Naive B cell (primary cell): ENCODE measurements around the gene ATP2B2. TPM values are rescaled to one million over a fixed set of nuclear protein-coding genes. Genes with fewer than 3 reads are reported as not detected.

Experiments used
- ATAC-seq, 2 donors: fragments of 150-1000 bp; cut with Tn5 transposase; 2 replicates each; pipeline ENCODE4 v1.10.0; 2021; ENCODE audit warnings: low read depth in 2 of 2, mild to moderate bottlenecking in 2 of 2, moderate library complexity in 2 of 2
- DNase-seq: peaks from one replicate; pipeline ENCODE4 v3.0.0; 2022
- H3K27ac Mint-ChIP-seq, 6 donors: one replicate each; pipeline ENCODE4 v1.8.0; 2020 to 2022; ENCODE audit warnings: mild to moderate bottlenecking in 6 of 6, mixed read lengths in 6 of 6, moderate library complexity in 5 of 6, inconsistent platforms in 2 of 6
- H3K27me3 Mint-ChIP-seq, 3 donors: one replicate each; pipeline ENCODE4 v1.8.0; 2021 to 2022; ENCODE audit warnings: mixed read lengths in 3 of 3, mild to moderate bottlenecking in 1 of 3
- H3K36me3 Mint-ChIP-seq, 2 donors: one replicate each; pipeline ENCODE4 v1.8.0; 2020 to 2022; ENCODE audit warnings: mixed read lengths in 2 of 2, inconsistent platforms in 1 of 2, mild to moderate bottlenecking in 1 of 2
- H3K4me1 Mint-ChIP-seq, 3 donors: one replicate each; pipeline ENCODE4 v1.8.0; 2020 to 2022; ENCODE audit warnings: mixed read lengths in 3 of 3, inconsistent platforms in 1 of 3, mild to moderate bottlenecking in 1 of 3, moderate library complexity in 1 of 3
- H3K4me3 Mint-ChIP-seq, 8 donors: one replicate each; pipeline ENCODE4 v1.8.0; 2020 to 2022; ENCODE audit warnings: mild to moderate bottlenecking in 8 of 8, mixed read lengths in 8 of 8, moderate library complexity in 8 of 8, inconsistent platforms in 2 of 8
- H3K9me3 Mint-ChIP-seq, 7 donors: one replicate each; pipeline ENCODE4 v1.8.0; 2020 to 2022; ENCODE audit warnings: mixed read lengths in 7 of 7, mild to moderate bottlenecking in 5 of 7, inconsistent platforms in 2 of 7, moderate library complexity in 1 of 7
- polyA plus RNA-seq, 6 donors: library from polyadenylated mRNA; unstranded; fragments of 300-500 nt; fragmentation: Illumina TruSeq; gene quantifications; one replicate each; pipeline ENCODE4 v1.2.3, GENCODE V29; 2021; ENCODE audit warnings: low read depth in 6 of 6

The ATP2B2 gene
- polyA plus RNA-seq, 6 donors from 2014 or later: 0.06 TPM; not detected in 5

DNA sequence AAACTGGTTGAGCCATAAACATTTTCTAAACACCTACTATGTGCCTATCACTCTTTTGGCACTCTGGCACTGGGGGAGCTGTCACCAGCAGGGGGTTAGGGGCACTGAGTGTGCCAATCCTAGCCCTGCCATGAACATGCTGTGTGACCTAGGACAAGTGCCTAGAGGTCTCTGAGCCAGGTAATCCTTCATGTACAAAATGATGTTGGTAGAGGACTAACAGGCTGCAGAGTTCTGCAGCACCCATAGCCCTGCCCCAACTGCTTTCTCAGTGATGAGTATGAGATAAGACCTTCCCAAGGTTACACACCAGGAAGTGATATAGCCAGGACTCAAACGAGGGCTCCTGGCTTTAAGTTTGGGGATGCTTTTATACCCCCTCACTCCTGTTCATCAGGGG is 99.6 kb downstream of the ATP2B2 start:
- H3K27ac Mint-ChIP-seq: no peak overlapping the region
- H3K27me3 Mint-ChIP-seq: no peaks in the 10 kb centered on the region
- H3K36me3 Mint-ChIP-seq: no peaks in the 10 kb centered on the region
- no peaks in the 10 kb centered on the region for H3K9me3 Mint-ChIP-seq
- H3K4me3 Mint-ChIP-seq: no peak overlapping the region
- DNase-seq (no peak), ATAC-seq (no peak)
- H3K4me1 Mint-ChIP-seq: no peaks in the 10 kb centered on the region

DNA sequence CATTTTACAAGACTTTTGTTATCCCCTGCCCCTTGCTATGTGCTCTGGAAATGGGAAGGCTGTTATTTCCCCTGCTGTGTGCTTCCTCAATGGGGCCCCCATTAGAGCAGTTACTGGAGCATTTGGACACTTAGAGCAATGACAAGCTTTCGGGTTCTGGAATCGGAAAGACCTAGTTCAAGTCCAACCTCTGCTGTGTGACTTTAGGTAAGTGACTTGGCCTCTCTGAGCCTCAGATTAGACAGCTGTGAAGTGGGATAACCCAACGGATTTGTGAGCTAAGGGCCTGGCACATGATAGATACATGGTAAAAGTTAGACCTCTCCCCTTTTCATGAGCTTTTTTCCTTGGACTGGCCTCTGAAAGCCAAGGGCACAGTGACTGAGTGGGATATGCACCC is 100.5 kb downstream of the ATP2B2 start:
- peaks cover 0 to 6% (median 5%) of the 10 kb centered on the region in 3 donors for H3K4me1 Mint-ChIP-seq
- DNase-seq (no peak), ATAC-seq (no peak)
- H3K4me3 Mint-ChIP-seq: no peak overlapping the region
- H3K36me3 Mint-ChIP-seq: no peaks in the 10 kb centered on the region
- H3K27ac Mint-ChIP-seq: peak overlapping the region in 2 of 6 donors; percentile 21 to 42
- no peaks in the 10 kb centered on the region for H3K9me3 Mint-ChIP-seq
- no peaks in the 10 kb centered on the region for H3K27me3 Mint-ChIP-seq

DNA sequence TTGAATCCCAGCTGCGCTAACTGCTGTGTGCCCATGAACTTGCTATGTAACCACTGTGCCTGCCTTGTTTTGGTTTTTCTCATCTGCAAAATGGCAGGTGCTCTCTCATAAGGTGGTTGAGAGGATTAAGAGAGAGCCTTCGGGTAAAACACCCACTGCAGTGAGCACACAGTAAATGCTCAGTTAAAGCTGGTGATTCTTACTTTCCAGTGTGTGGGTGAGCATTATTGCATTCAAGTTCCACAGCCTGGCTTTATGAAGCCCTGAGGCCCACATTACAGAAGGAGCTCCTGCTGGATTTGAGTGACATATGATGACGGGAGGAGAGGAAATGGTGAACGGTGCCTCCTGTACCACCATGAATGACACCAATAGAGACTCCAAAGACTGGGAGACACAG is 101.0 kb downstream of the ATP2B2 start:
- Mint-ChIP-seq H3K36me3 (no peaks in the 10 kb centered on the region), H3K27me3 (no peaks in the 10 kb centered on the region), H3K27ac (no peak overlapping the region), H3K4me1 (peaks cover 0 to 6% (median 5%) of the 10 kb centered on the region in 3 donors), H3K9me3 (no peaks in the 10 kb centered on the region), H3K4me3 (no peak overlapping the region)
- DNase-seq: no peak
- ATAC-seq: no peak

DNA sequence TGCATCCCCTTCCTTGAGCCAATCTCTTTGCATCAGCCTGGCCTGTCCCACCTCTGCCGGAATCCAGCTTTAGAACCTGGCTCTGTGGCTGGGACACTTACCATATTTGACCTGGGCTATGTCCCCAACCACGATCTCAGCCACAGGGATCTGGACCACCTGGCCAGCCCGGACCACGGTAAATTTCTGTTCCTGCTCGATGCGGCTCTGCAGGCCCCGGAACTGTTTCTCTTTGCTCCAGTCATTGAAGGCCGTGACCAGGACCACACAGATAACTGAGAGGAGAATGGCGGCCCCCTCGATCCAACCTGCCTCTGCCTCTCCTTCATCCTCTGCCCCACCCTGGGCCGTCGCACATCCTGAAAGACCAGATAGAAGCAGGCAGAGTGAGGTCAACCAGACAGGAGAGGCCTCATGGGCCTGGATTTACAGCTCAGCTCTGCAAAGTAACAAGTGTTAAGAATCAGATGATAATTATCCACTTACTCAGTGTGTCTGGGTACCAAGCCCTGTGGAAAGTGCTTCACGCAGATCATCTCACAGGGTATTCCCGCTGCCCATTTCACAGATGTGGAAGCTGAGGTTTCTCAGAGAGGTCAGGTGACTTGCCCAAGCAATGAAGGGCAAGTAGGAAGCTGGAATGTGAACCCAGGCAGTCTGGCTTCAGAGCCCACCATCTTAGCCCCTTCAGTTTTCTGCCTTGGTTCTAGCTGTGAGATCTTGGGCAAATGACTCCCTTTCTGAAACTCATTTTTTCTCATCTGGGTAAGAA is 103.2 kb downstream of the ATP2B2 start:
- Mint-ChIP-seq H3K9me3 (no peaks in the 10 kb centered on the region), H3K27me3 (no peaks in the 10 kb centered on the region), H3K27ac (no peak overlapping the region), H3K4me1 (peaks cover 7 to 24% (median 22%) of the 10 kb centered on the region in 3 donors), H3K4me3 (no peak overlapping the region), H3K36me3 (no peaks in the 10 kb centered on the region)
- DNase-seq (no peak), ATAC-seq (no peak)

DNA sequence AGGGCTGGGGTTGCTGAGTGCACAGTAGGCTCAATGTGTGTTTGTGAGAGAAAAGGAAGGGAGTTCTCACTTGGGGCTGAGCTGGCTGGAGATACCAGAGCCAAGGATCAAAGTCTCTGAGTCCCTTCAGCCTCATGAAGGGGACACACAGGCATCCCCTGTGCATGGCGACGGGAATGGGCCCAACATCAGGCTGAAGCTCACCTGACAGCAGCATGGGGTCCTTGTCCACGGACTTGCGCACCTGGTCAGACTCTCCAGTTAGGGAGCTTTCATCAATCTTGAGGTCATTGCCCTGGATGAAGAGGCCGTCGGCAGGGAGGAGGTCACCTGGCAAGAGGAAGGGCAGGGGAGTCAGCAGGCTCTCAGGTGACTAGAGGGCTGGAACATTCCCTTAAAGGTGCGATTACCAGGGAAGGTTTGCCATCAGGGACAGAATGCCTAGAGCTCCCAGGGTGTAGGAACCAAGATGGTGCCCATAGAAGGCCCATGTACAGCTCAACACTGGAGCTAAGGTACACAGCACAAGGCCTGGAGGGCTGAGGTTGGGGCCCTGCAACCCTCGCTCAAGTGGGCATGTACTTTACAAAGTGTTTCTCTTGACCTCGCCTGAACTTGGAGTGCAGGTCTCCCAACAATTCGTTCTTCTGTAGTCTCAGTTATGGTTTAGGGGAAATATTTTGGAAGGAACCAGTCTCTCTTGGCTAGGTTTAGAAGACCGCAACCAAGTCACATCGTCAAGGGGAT is 104.5 kb downstream of the ATP2B2 start:
- no peak overlapping the region for H3K4me3 Mint-ChIP-seq
- H3K9me3 Mint-ChIP-seq: no peaks in the 10 kb centered on the region
- H3K27me3 Mint-ChIP-seq: no peaks in the 10 kb centered on the region
- H3K27ac Mint-ChIP-seq: no peak overlapping the region
- peaks cover 18 to 35% (median 34%) of the 10 kb centered on the region in 3 donors for H3K4me1 Mint-ChIP-seq
- H3K36me3 Mint-ChIP-seq: no peaks in the 10 kb centered on the region
- no peak for DNase-seq
- ATAC-seq: no peak

DNA sequence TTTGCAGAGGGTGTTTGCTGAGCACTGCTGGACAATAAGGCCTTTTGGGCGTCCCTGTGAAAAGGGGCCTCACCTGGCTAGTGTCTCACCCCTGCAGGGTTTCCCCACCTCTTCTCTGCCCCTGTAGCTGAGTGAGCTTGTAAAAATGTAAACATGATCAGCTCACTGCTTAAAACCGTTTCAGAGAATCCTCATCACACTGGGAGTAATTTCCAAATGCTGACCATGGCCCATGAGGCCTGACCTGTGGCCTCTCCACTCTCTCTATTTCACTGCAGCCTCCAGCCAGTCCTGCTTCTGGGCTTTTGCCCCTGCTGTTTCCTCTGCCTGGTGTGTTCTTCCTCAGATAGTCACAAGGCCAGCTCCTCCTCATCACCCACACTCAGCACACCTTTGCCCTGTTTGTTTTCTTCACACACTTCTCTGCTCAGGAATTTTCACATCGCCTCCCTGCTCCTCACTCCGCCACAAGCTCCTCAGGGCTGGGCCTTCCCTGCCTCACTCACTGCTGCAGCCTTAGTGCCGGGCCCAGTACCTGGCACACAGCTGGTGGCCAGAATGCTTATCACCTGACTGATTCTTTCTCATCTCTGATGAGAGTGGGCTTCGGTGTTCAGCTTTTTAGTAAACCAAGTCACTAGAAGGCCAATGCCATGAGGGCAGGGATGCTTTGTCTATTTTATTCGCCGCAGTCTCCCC is 105.2 kb downstream of the ATP2B2 start:
- Mint-ChIP-seq H3K4me3 (no peak overlapping the region), H3K9me3 (no peaks in the 10 kb centered on the region), H3K4me1 (peaks cover 26 to 42% (median 40%) of the 10 kb centered on the region in 3 donors), H3K27me3 (no peaks in the 10 kb centered on the region), H3K27ac (peak overlapping the region in 4 of 6 donors; percentile 10 to 86 (median 74)), H3K36me3 (no peaks in the 10 kb centered on the region)
- ATAC-seq (no peak), DNase-seq (no peak)

DNA sequence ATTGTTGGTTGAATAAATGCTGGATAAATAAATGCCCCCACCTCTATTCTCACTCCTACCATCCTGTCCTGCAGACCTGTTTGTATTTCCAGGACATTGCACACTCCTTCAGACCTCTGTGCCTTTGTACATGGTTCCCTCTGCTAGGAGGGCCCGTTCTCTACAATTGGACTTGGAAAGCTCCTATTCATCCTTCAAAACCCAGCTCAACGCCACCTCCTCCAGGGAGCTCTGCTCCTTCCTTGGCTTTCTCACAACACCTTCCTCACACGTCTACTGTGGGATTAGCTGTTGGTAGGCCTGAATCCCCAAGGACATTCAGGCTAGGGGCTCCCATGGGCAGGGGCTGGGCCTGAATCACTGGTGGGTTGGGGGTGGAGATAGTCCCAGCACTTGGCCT is 105.8 kb downstream of the ATP2B2 start:
- Mint-ChIP-seq H3K36me3 (no peaks in the 10 kb centered on the region), H3K27me3 (no peaks in the 10 kb centered on the region), H3K27ac (peak overlapping the region in 2 of 6 donors; percentile 10 to 60), H3K4me1 (peaks cover 31 to 48% (median 44%) of the 10 kb centered on the region in 3 donors), H3K4me3 (no peak overlapping the region), H3K9me3 (no peaks in the 10 kb centered on the region)
- DNase-seq (no peak), ATAC-seq (no peak)

DNA sequence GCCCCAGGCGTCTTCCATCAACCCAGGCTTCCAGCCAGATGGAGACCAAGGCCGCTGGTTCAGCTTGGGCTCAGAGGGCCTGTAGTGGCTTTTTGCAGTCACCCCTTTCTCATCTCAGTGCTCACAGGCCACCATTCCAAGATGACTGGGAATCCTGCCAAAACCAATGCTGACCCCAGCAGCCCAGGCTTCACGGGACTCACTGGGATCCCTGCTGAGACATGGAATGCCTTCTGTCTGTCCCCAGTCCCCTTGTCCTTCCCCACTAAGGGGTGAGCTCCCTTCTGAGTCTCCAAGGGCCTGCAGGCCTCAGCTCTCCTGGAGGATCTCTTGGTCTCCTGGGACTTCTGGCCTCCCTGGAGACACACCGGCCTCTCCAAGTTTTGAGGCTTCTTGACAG is 107.0 kb downstream of the ATP2B2 start:
- Mint-ChIP-seq H3K4me1 (peaks cover 38 to 58% (median 48%) of the 10 kb centered on the region in 3 donors), H3K27ac (peak overlapping the region in 1 of 6 donors; percentile 49), H3K27me3 (no peaks in the 10 kb centered on the region), H3K9me3 (peaks cover 0 to under 1% (median 0%) of the 10 kb centered on the region in 7 donors), H3K4me3 (no peak overlapping the region), H3K36me3 (no peaks in the 10 kb centered on the region)
- ATAC-seq: no peak
- DNase-seq: no peak

DNA sequence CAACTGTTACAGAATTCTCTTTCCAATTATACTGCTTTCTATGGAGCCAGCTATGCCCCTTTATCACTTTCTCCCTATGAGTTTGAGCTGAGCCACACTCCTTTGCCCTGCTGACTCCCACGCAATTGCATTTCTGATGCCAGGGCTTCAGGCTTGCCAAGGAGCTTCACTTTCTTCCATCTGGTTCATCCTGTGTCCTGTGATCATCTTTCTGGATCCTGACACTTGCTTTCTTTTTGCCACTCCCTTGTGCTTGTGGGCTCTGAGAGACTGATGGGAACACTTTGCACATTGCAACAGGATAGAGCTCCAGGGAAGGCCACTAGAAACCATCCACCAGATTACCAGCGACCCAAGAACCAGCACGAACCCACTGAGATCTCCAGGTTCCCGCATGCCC is 107.5 kb downstream of the ATP2B2 start:
- H3K9me3 Mint-ChIP-seq: peaks cover 0 to 2% (median 0%) of the 10 kb centered on the region in 7 donors
- no peaks in the 10 kb centered on the region for H3K27me3 Mint-ChIP-seq
- H3K4me3 Mint-ChIP-seq: peak overlapping the region in 2 of 8 donors; percentile 60 to 66
- H3K36me3 Mint-ChIP-seq: no peaks in the 10 kb centered on the region
- ATAC-seq (no peak), DNase-seq (no peak)
- H3K4me1 Mint-ChIP-seq: peaks cover 43 to 63% (median 52%) of the 10 kb centered on the region in 3 donors
- peak overlapping the region in 2 of 6 donors; percentile 66 to 67 for H3K27ac Mint-ChIP-seq

DNA sequence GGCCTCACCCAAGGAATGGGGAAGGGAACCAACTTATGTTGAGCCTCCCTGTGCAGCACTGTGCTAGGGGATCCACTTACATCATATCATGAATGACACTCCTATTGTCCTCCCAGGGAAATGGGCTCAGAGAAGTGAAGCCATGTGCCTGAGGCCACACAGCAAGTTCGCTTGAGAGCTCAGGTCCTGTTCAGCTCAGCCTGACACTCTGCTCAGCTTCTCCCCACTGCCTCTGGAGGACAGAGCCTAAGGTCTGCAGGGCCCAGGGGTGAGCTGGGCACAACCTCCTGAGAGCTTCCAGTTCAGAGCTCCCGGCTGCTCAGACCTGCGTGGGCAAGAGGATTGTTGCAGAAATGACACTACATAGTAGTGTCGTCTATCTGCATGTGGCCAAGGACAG is 108.5 kb downstream of the ATP2B2 start:
- DNase-seq: no peak
- H3K27ac Mint-ChIP-seq: peak overlapping the region in 2 of 6 donors; percentile 49 to 67
- no peaks in the 10 kb centered on the region for H3K27me3 Mint-ChIP-seq
- H3K9me3 Mint-ChIP-seq: peaks cover 0 to 2% (median 0%) of the 10 kb centered on the region in 7 donors
- H3K36me3 Mint-ChIP-seq: no peaks in the 10 kb centered on the region
- peaks cover 53 to 72% (median 59%) of the 10 kb centered on the region in 3 donors for H3K4me1 Mint-ChIP-seq
- no peak for ATAC-seq
- peak overlapping the region in 1 of 8 donors; percentile 1 for H3K4me3 Mint-ChIP-seq

DNA sequence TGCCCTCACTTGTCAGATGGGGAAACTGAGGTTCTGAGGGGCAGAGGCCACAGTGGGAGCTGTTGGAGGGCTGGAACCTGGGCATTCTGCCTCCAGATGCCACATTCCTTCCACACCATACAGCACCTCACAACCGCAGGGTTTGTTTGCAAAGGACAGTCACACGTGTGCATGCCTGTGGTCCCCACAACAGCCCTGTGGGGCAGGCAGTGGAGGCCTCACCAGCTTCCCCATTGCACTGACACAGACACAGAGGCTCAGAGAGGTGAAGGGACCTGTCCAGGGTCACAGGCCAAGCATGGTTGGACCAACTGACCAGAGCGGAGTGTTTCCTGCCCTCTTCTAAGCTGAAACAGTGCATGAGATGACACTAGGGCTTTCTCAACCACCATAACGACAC is 109.3 kb downstream of the ATP2B2 start:
- peaks cover 61 to 80% (median 67%) of the 10 kb centered on the region in 3 donors for H3K4me1 Mint-ChIP-seq
- H3K4me3 Mint-ChIP-seq: peak overlapping the region in 7 of 8 donors; percentile 21 to 73 (median 56)
- H3K36me3 Mint-ChIP-seq: no peaks in the 10 kb centered on the region
- peak overlapping the region in 3 of 6 donors; percentile 35 to 67 (median 52) for H3K27ac Mint-ChIP-seq
- DNase-seq (no peak), ATAC-seq (no peak)
- no peaks in the 10 kb centered on the region for H3K27me3 Mint-ChIP-seq
- peaks cover 0 to 2% (median 0%) of the 10 kb centered on the region in 7 donors for H3K9me3 Mint-ChIP-seq

DNA sequence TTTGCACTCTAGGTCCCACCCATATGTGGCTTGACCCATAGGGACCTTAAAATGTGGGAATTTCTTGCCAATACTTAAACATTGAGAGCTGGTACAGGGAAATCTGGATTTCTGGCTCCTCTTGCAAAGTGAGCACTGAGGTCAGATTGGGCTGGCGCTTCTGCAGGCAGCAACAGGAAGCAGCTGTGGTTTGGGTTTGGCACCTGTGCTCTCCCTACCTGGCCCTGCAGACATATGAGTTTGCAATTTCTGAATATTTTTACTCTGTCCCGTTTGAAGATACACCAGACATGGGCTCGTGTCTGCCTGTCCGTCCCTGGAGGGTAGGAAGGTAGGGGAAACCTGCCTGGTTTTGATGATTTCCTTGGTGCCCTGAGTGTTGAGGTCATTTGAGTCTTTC is 109.7 kb downstream of the ATP2B2 start:
- H3K27ac Mint-ChIP-seq: peak overlapping the region in 3 of 6 donors; percentile 35 to 67 (median 52)
- no peaks in the 10 kb centered on the region for H3K27me3 Mint-ChIP-seq
- peaks cover 65 to 85% (median 71%) of the 10 kb centered on the region in 3 donors for H3K4me1 Mint-ChIP-seq
- peak overlapping the region; percentile 18 to 73 (median 60) for H3K4me3 Mint-ChIP-seq
- H3K36me3 Mint-ChIP-seq: no peaks in the 10 kb centered on the region
- DNase-seq: peak; percentile 21
- peaks cover 0 to 2% (median 0%) of the 10 kb centered on the region in 7 donors for H3K9me3 Mint-ChIP-seq
- ATAC-seq: peak; percentile 78 to 80

DNA sequence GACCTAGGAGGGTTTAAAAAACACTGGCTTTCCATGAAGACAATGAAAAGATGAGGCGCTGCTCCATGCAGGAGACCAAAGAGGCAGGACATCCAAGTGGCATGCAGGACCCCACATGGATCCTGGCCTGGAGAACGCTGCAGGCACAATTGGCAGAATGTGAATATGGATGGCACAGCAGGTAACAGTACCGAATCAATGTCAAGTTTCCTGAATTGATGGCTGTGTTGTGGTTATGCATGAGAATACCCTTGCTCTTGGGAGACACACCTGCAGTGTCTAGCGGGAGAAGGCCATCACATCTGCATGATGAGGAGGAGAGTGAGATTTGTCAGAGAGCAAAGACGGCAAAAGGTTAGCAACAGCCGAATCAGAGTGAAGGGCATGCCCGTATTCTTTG is 110.2 kb downstream of the ATP2B2 start:
- ATAC-seq (no peak), DNase-seq (no peak)
- peaks cover under 1 to 2% of the 10 kb centered on the region in 2 donors for H3K36me3 Mint-ChIP-seq
- peak overlapping the region in 1 of 6 donors; percentile 63 for H3K27ac Mint-ChIP-seq
- H3K4me1 Mint-ChIP-seq: peaks cover 70 to 85% (median 73%) of the 10 kb centered on the region in 3 donors
- H3K27me3 Mint-ChIP-seq: no peaks in the 10 kb centered on the region
- H3K9me3 Mint-ChIP-seq: peaks cover 0 to 3% (median 1%) of the 10 kb centered on the region in 7 donors
- peak overlapping the region in 5 of 8 donors; percentile 18 to 73 (median 55) for H3K4me3 Mint-ChIP-seq
